ENCODE measurements around the gene PSMG2. TPM values are rescaled to one million over a fixed set of nuclear protein-coding genes. Genes with fewer than 3 reads are reported as not detected.
"Not testable (repeated sequence)": the region's sequence is repeated elsewhere in the genome, so short reads cannot be mapped to it uniquely, and the experiment has no call there.

PSMG2 gene
- polyA plus RNA-seq, 1 donor from 2014 or later: 95.7 TPM

DNA sequence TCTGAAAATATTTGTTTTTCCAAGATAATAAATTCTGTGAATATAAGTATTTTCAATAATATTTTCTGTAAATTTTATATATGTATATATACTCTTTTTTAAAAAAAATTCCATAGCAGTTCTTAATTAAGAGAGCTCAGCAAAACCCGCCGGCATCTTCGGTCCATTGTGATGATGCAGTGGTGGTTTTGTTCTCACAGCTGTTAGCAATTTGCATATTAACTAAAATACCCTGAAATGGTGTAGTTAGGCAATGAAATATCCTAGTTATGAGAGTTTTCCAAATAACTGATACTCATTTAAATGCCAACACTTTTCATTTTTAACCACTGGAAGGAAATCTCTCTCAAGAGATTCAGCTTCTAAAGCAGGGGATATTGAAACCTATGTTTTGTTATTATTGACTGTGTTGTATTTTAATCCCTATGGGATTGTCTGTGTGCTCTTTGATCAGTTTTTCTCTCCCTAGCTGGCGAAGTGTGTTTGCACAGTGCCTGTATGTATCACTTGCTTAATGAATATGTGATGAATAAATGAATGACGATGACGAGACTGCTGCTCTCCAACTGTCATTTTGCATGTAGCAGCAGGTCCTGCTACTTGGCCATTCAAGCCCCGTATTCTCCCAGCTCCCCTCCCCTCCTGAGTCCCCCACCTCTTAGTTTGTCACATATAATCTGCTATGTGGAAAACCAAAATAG is 42.4 kb downstream of the PSMG2 start:
- peaks cover 19% of the 10 kb centered on the region for H3K27me3 Mint-ChIP-seq
- H3K36me3 Mint-ChIP-seq: no peaks in the 10 kb centered on the region
- H3K4me1 Mint-ChIP-seq: peaks cover 9 to 14% (median 12%) of the 10 kb centered on the region in 3 donors
- no peak overlapping the region for H3K4me3 Mint-ChIP-seq
- no peak overlapping the region for H3K27ac Mint-ChIP-seq
- H3K9me3 Mint-ChIP-seq: no peaks in the 10 kb centered on the region

DNA sequence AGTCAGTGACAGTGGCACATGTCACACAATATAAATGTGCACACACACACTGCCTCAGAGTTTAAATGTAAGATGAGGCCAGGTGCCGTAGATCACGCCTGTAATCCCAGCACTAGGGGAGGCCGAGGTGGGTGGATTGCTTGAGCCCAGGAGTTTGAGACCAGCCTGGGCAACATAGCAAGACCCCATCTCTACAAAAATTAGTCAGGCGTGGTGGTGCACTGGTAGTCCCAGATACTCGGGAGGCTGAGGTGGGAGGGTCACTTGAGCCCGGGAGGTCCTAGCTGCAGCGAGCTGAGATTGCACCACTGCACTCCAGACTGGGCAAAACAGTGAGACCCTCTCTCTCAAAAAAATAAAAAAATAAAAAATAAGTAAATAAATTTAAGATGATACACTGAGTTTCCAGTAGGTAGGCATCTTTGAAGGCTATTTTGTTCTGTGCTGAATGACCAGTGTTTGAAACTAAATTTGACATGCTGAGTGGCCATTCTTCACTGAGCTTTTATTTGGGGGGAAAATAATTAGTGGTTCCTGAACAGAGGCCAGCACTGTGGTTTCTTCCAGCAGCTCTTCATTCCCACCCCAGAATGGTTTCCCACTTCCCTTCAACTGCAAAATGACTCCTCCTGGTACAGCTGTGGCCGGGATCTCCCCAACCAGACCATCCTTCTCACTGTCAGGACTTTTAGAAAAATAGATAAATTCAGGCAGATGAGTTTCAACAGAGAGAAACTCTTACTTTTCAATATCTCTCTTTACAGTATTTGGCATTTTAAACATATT is 44.9 kb downstream of the PSMG2 start:
- H3K27me3 Mint-ChIP-seq: peaks cover 28% of the 10 kb centered on the region
- no peaks in the 10 kb centered on the region for H3K9me3 Mint-ChIP-seq
- no peak overlapping the region for H3K27ac Mint-ChIP-seq

DNA sequence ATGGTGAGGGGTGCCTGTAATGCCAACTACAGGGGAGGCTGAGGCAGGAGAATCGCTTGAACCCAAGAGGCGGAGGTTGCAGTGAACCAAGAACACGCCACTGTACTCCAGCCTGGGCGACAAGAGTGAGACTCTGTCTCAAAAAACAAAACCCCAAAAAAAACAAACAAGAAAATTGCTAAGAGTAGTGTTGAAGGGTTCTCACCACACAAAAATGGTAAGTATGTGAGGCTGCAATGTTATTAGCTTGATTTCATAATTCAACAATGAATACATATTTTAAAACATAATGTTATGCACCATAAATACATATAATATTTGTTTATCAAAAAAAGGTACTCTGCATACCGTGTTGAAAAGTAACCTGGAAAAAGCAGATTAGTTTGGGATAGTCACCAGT is 45.8 kb downstream of the PSMG2 start:
- Mint-ChIP-seq H3K4me3 (no peak overlapping the region), H3K9me3 (no peaks in the 10 kb centered on the region), H3K4me1 (peaks cover 13 to 17% (median 15%) of the 10 kb centered on the region in 3 donors), H3K27ac (no peak overlapping the region), H3K36me3 (no peaks in the 10 kb centered on the region), H3K27me3 (peaks cover 30% of the 10 kb centered on the region)

More for the DNA sequence above, 44.9 kb downstream of the PSMG2 start:
- Mint-ChIP-seq H3K4me3 (no peak overlapping the region), H3K4me1 (peaks cover 13 to 17% (median 15%) of the 10 kb centered on the region in 3 donors), H3K36me3 (no peaks in the 10 kb centered on the region)

DNA sequence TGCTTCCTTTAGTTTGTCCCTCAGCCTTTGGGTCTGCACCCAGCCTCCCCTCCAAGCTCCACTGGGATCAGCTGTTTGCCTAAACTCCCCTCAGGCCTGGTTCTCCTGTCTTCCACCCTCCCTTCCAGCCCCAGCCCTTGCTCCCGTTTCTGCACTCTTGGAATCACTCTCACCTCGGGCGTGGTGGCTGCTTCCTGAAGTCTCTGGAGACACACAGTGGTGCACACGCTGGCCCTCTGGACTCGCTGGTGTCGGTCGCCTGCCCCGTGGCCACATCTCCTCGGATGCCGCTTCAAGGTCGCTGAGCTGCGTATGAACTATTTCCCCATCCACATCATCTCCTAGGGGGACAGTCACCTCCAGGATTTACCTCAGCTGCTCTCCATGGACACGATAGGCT is 46.3 kb downstream of the PSMG2 start:
- H3K4me1 Mint-ChIP-seq: peaks cover 11 to 16% (median 15%) of the 10 kb centered on the region in 3 donors
- no peak overlapping the region for H3K27ac Mint-ChIP-seq
- H3K36me3 Mint-ChIP-seq: no peaks in the 10 kb centered on the region
- peak overlapping the region in 1 of 4 donors; percentile 45 for H3K4me3 Mint-ChIP-seq
- H3K27me3 Mint-ChIP-seq: peaks cover 30% of the 10 kb centered on the region
- H3K9me3 Mint-ChIP-seq: no peaks in the 10 kb centered on the region

DNA sequence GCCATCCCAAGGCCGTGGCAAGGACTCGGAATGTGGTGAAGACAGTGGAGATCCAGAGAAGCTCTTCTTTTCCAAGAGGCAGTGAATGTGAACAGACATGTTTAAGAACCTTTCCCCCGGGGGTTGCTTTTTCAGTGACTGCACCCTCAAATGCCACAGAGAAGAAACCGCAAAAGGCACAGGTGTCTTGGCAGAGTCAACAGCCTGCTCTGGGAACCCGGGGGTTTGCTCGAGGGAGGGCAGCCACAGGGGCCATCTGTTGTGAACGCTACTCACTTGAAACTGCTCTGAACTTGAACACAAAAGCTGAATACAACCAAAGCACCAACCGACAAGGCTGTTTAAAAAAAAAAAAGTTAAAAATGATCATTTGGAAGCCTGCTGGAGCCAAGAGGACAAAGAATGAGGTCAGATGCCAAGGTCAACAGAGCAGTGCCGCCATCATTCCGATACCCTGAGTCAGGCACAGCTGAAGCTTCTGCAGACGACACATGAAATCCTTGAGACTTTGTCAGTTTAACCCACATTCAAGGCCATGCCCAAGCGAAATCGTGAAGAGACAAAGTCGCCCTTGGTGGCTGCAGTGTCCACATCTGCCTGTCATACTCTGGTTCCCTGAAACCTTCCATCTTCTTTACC is 47.4 kb downstream of the PSMG2 start:
- H3K9me3 Mint-ChIP-seq: no peaks in the 10 kb centered on the region
- H3K4me3 Mint-ChIP-seq: peak overlapping the region in 3 of 4 donors; percentile 44 to 90 (median 81)
- peak overlapping the region in 1 of 3 donors; percentile 62 for H3K27ac Mint-ChIP-seq
- H3K27me3 Mint-ChIP-seq: peaks cover 27% of the 10 kb centered on the region
- H3K4me1 Mint-ChIP-seq: peaks cover 10 to 15% (median 15%) of the 10 kb centered on the region in 3 donors
- H3K36me3 Mint-ChIP-seq: no peaks in the 10 kb centered on the region

DNA sequence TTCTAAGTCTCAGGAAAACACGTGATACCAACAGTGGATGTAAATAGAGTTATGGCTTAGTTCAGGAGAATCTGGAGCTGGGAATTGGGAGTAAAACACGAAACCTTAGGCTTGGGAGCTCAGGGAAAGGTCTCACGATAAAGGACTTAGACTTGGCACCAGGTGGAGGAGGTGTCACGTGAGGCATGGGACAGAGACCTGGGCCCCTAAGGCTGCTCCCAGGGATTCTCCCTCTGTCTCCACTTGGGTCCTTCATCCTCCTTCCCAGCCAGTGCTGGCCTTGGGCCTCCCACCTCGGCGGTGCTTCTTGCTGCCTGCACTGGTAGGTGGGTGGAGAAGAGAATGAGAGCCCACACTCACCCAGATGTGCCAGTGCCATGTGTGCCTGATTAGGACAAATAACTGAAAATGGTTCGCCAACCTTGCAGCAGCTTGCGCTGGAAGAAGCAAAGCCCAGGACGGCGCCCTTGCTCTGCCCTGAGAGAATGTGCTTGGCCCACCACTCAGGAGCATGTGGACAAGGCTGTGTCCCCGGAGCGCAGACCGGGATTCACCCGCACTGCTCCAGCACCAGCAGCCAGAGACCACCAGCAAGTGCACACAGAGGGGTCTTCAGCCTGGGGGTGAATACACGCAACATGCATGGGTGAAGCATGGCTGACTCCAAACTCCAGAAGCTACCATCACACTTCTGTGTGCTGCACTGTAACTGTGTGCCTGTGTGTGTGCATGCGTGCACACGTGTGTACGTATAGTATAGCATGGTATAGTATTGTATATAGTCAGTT is 48.1 kb downstream of the PSMG2 start:
- Mint-ChIP-seq H3K9me3 (no peaks in the 10 kb centered on the region), H3K4me1 (peaks cover 10 to 15% (median 15%) of the 10 kb centered on the region in 3 donors), H3K27ac (peak overlapping the region in 1 of 3 donors; percentile 62), H3K27me3 (peaks cover 27% of the 10 kb centered on the region), H3K4me3 (peak overlapping the region in 1 of 4 donors; percentile 90), H3K36me3 (peaks cover 2% of the 10 kb centered on the region)

DNA sequence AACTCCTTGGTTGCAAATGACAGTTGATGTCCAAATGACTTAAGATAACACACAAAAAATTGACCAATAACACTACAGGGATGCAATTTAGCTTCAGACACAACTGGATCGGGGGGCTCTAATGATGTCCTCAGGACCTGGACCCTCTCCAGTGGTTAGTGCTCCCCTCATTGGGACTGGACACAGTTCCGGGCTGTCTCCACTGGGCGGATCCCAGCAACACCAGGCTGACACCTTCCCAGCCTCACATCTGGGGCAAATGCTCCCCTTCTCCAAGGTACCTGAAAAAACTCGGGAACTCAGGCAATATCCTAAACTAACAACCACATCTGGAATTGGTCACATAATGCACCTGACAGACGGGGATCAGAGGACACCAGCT is 48.7 kb downstream of the PSMG2 start:
- H3K27me3 Mint-ChIP-seq: peaks cover 28% of the 10 kb centered on the region
- no peak overlapping the region for H3K27ac Mint-ChIP-seq
- H3K4me1 Mint-ChIP-seq: peaks cover 10 to 15% (median 15%) of the 10 kb centered on the region in 3 donors
- H3K36me3 Mint-ChIP-seq: peaks cover 2% of the 10 kb centered on the region
- no peak overlapping the region for H3K4me3 Mint-ChIP-seq
- no peaks in the 10 kb centered on the region for H3K9me3 Mint-ChIP-seq

DNA sequence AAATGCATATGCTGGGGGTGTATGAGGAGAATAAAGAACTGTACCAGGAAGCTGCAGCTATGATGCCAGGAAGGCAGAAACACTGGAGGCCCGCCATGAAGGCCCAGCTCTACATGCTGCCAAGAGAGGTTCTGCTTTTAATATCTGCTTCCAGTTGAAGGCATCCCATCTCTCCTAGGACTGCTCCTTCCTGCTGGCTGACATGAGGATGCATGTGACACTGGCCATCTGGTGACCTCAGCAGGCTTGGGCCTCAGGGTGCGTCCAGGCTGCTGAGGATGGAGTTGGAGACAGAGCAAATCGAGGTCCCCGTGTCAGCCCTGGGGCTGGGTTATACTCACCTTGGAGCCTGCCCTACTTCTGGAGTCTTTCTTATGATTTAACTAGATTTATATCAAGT is 49.0 kb downstream of the PSMG2 start:
- peaks cover 10 to 17% (median 15%) of the 10 kb centered on the region in 3 donors for H3K4me1 Mint-ChIP-seq
- peaks cover 2% of the 10 kb centered on the region for H3K36me3 Mint-ChIP-seq
- H3K27me3 Mint-ChIP-seq: peaks cover 29% of the 10 kb centered on the region
- H3K4me3 Mint-ChIP-seq: no peak overlapping the region
- H3K9me3 Mint-ChIP-seq: no peaks in the 10 kb centered on the region
- H3K27ac Mint-ChIP-seq: no peak overlapping the region

DNA sequence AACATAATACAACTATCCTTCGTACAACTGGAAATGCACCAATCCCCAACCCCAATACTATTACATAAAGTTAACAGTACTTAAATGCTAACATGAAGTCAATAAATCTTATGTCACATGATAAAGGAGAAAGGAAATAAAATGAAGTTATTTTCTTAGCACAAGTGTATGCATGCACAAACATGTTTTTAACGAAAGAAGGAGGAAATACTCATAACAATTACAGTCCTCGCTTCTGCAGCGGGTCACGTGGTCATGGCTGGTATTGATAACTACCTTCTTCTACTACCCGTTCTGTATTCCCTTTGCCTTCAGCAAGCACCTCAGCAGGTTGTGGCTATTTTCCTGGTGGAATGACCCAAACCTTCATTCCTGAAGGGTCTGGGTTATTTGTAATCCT is 51.7 kb downstream of the PSMG2 start:
- peaks cover 9 to 10% (median 10%) of the 10 kb centered on the region in 3 donors for H3K4me1 Mint-ChIP-seq
- H3K27ac Mint-ChIP-seq: no peak overlapping the region
- no peak overlapping the region for H3K4me3 Mint-ChIP-seq
- H3K27me3 Mint-ChIP-seq: peaks cover 20% of the 10 kb centered on the region
- H3K36me3 Mint-ChIP-seq: peaks cover 2% of the 10 kb centered on the region
- no peaks in the 10 kb centered on the region for H3K9me3 Mint-ChIP-seq

DNA sequence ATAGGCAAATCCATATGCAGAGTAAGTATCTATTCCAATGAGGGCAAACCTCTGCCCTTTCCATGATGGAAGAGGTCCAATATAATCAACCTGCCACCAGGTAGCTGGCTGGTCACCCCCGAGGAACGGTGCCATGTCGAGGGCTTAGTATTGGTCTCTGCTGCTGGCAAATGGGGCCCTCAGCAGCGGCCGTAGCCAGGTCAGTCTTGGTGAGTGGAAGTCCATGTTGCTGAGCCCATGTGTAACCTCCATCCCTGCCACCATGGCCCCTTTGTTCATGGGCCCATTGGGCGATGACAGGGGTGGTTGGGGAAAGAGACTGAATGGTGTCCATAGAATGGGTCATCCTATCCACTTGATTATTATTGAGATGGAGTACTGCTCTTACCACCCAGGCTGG is 52.8 kb downstream of the PSMG2 start:
- H3K27me3 Mint-ChIP-seq, H3K36me3 Mint-ChIP-seq, H3K27ac Mint-ChIP-seq, H3K9me3 Mint-ChIP-seq, H3K4me1 Mint-ChIP-seq, H3K4me3 Mint-ChIP-seq: not testable (repeated sequence)

DNA sequence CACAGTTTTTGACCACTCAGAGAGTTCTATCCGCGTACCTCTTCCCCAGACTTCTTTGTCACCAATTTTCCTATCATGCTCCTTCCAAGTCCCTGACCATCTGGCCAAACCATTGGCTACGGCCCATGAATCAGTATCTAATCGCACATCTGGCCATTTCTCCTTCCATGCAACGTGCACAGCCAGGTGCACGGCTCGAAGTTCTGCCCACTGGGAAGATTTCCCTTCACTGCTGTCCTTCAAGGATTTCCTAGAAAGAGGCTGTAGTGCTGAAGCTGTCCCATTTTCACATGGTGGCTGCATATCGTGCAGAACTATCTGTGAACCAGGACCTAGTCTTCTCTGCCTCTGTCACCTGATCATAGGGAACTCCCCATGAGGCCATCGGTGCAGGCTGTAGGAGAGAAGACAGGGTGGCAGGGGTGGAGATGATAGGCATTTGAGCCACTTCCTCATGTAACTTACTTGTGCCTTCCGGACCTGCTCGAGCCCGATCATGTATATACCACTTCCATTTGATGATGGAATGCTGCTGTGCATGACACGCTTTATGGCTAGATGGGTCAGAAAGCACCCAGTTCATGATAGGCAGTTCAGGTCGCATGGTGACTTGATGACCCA is 53.9 kb downstream of the PSMG2 start:
- H3K9me3 Mint-ChIP-seq, H3K27me3 Mint-ChIP-seq: not testable (repeated sequence)

DNA sequence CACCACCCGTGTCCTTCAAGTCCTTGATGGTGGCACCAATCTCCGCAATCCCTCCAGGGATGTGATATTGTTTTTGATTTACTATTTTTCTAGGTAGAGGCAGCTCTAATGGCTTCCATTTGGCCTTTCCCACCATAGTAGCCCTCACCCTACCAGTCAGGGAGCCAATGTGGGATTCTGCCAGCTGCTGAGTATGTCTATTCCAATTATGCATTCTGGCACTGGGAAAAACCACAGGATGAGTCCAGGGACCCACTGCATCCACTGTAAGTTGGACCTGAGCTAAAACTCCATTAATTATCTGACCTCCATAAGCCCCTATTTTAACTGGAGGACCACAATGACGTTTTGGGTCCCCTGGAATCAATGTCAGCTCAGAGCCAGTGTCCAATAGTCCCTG is 55.7 kb downstream of the PSMG2 start:
- H3K27me3 Mint-ChIP-seq, H3K9me3 Mint-ChIP-seq, H3K36me3 Mint-ChIP-seq, H3K4me1 Mint-ChIP-seq, H3K4me3 Mint-ChIP-seq, H3K27ac Mint-ChIP-seq: not testable (repeated sequence)

More for the DNA sequence above, 53.9 kb downstream of the PSMG2 start:
- not testable (repeated sequence) for H3K4me1 Mint-ChIP-seq, H3K36me3 Mint-ChIP-seq, H3K27ac Mint-ChIP-seq
- peak overlapping the region in 1 of 4 donors; percentile 44 for H3K4me3 Mint-ChIP-seq

DNA sequence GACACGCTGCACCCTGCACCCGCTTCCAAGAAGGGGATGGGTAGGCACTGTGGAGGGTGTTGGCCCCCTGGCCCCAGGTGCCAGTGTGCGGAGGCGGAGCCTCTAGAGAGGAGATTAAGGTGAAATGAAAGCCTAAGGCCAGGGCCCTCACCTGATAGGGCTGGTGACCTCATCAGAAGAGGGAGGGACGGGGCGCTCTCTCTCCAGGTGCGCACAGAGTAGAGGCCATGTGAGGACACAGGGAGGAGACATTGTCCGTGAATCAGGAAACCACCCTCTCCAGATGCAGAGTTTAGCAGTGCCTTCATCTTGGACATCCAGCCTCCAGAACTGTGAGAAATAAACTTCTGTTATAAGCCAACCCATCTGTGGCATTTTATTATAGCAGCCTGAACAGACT is 62.3 kb downstream of the PSMG2 start:
- no peak overlapping the region for H3K27ac Mint-ChIP-seq

DNA sequence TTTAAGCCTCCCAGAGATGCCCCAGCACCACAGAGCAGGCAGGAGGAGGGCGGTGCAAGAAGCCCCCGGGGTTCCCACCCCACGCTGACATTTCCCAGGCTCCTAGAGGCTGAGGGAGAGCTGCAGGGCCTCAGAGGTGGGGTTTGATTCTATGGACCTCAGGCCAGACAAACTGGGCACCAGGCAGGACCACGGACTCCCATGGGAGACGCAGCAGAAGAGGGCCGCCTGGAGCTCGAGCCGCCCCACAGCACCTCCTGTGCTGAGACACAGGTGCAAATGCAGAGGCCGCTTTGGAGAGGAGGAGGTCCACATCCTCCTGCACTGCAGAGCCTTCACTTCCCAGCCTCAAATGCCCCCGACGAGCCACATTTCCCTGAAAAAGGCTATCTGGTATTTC is 62.7 kb downstream of the PSMG2 start:
- Mint-ChIP-seq H3K4me1 (no peaks in the 10 kb centered on the region), H3K4me3 (no peak overlapping the region), H3K27me3 (peaks cover 1% of the 10 kb centered on the region), H3K9me3 (no peaks in the 10 kb centered on the region), H3K27ac (no peak overlapping the region), H3K36me3 (no peaks in the 10 kb centered on the region)

More for the DNA sequence above, 62.3 kb downstream of the PSMG2 start:
- Mint-ChIP-seq H3K4me3 (no peak overlapping the region), H3K9me3 (no peaks in the 10 kb centered on the region), H3K27me3 (peaks cover 1% of the 10 kb centered on the region), H3K4me1 (no peaks in the 10 kb centered on the region), H3K36me3 (no peaks in the 10 kb centered on the region)

Measured in IgD-negative memory B cell (primary cell).